ENCODE data around the gene RBP2.

RBP2 gene

DNA sequence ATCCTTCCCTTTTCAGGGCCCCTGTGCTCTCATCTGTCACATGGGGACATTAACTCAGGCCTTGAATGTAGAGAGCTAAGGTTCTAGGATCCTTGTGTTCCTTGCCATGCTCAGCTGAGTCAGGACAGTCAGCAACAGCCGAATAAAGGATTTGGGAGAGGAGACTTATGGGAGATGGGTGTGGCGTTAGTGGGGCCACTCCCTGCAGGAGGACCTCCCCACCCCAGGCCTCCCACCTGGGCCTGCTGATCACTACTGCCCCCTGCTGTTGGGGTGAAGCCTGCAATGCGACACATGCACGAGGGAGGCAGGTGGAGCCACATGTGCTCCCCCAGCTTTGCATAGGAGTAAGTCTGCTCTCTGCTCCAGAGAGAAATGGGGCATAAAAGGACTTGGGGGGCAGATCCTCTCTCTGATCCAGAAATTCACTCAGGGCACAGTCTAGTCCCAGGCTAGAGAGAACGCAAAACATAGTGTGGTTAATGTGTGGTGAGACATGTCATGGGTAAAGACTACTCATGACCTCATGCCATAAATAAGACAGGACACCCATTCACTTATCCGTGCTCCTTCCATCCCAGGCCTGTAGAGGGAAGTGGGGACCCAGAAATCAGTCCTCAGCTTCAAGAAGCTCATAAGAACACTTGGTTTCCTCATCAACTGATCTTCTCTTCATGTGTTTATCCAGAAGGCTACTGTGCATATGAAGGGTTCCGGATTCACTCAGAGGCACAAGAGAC is 43.9 kb upstream of the RBP2 start:
- H3K9ac ChIP-seq (ENCODE audit: low read length), result no peak overlapping the region
- no peaks in the 10 kb centered on the region for H3K36me3 ChIP-seq (ENCODE audit: low read length)
- H3K27me3 ChIP-seq (ENCODE audit: low read length), result no peaks in the 10 kb centered on the region
- no peaks in the 10 kb centered on the region for H3K79me2 ChIP-seq (ENCODE audit: insufficient read depth, low read length)
- H3K27ac ChIP-seq (ENCODE audit: low read depth, low read length), result no peak overlapping the region
- no peak overlapping the region for H3K4me3 ChIP-seq (ENCODE audit: insufficient read depth, low read length, poor library complexity, severe bottlenecking)
- no peaks in the 10 kb centered on the region for H3K9me3 ChIP-seq (ENCODE audit: insufficient read depth, low read length)
- H3K4me2 ChIP-seq (ENCODE audit: low read depth, low read length, poor library complexity, severe bottlenecking), result no peak overlapping the region
- no peak for TF ChIP-seq EZH2phosphoT487 (conservative IDR thresholded peaks at IDR 0.05; ENCODE audit: low read length)
- TF ChIP-seq, protein P1, sequence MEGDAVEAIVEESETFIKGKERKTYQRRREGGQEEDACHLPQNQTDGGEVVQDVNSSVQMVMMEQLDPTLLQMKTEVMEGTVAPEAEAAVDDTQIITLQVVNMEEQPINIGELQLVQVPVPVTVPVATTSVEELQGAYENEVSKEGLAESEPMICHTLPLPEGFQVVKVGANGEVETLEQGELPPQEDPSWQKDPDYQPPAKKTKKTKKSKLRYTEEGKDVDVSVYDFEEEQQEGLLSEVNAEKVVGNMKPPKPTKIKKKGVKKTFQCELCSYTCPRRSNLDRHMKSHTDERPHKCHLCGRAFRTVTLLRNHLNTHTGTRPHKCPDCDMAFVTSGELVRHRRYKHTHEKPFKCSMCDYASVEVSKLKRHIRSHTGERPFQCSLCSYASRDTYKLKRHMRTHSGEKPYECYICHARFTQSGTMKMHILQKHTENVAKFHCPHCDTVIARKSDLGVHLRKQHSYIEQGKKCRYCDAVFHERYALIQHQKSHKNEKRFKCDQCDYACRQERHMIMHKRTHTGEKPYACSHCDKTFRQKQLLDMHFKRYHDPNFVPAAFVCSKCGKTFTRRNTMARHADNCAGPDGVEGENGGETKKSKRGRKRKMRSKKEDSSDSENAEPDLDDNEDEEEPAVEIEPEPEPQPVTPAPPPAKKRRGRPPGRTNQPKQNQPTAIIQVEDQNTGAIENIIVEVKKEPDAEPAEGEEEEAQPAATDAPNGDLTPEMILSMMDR (IDR thresholded peaks at IDR 0.05; ENCODE audit: insufficient read depth, low read length, poor library complexity, severe bottlenecking), result peak; percentile 19
- H4K20me1 ChIP-seq (ENCODE audit: low read depth, low read length), result no peaks in the 10 kb centered on the region
- H3F3A ChIP-seq (ENCODE audit: insufficient read depth), result no peaks in the 10 kb centered on the region
- no peaks in the 10 kb centered on the region for H3K9me2 ChIP-seq (replicated peaks; ENCODE audit: insufficient read depth, low read length)
- no peak overlapping the region for H2AFZ ChIP-seq (ENCODE audit: low read depth, low read length, severe bottlenecking)

DNA sequence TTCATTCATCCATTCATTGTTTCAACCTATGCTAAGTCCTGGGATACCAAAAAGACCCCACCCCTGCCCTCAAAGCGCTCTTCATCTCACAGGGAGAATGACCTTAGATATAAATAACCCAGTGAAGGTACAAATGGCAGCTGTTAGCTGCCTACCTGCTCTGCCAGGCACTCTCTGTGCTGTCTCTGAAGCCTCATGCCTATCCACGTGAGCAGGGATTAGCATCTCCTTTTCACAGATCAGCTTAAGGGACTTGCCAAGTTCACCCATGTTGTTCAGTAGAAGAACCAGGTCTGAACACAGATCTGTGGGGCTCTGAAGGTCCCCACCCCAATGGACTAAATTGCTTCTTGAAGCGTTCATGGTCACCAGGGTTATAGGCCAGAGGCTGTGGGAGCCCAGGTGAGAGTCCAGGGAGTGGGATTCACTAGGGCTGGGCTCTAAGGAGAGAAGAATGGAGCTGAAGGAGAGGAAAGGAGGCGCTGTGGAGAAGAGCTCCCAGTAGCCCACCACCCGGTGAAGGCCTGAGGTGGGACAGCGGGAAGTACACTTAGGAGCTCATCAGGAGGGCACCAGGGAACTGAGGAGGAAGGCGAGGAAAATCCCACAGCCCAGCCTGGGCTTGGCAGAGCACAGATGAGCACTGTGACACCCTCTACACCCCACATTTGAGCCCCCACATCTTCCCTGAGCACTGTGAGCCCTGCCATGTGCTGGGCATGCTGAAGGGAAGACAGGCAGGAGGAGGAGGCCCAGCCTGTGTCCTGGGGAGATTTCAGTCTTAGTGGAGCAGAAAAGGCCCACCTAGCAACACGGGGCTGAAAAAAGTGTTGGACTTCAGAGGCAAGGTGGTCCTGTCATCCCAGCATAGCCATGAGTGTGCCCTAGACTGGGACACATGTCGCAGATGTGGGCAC is 42.9 kb upstream of the RBP2 start:
- no peak overlapping the region for H3K9ac ChIP-seq (ENCODE audit: low read length)
- H3K27me3 ChIP-seq (ENCODE audit: low read length), result no peaks in the 10 kb centered on the region
- no peak overlapping the region for H2AFZ ChIP-seq (ENCODE audit: low read depth, low read length, severe bottlenecking)
- no peaks in the 10 kb centered on the region for H3K9me3 ChIP-seq (ENCODE audit: insufficient read depth, low read length)
- H3K4me2 ChIP-seq (ENCODE audit: low read depth, low read length, poor library complexity, severe bottlenecking), result no peak overlapping the region
- no peak overlapping the region for H3K4me3 ChIP-seq (ENCODE audit: insufficient read depth, low read length, poor library complexity, severe bottlenecking)
- H3K36me3 ChIP-seq (ENCODE audit: low read length), result no peaks in the 10 kb centered on the region
- no peaks in the 10 kb centered on the region for H3F3A ChIP-seq (ENCODE audit: insufficient read depth)
- no peaks in the 10 kb centered on the region for H4K20me1 ChIP-seq (ENCODE audit: low read depth, low read length)
- H3K79me2 ChIP-seq (ENCODE audit: insufficient read depth, low read length), result no peaks in the 10 kb centered on the region
- H3K27ac ChIP-seq (ENCODE audit: low read depth, low read length), result no peak overlapping the region
- no peaks in the 10 kb centered on the region for H3K9me2 ChIP-seq (replicated peaks; ENCODE audit: insufficient read depth, low read length)
- no peak for TF ChIP-seq EZH2phosphoT487 (conservative IDR thresholded peaks at IDR 0.05; ENCODE audit: low read length)
- TF ChIP-seq, protein P1 (IDR thresholded peaks at IDR 0.05; ENCODE audit: insufficient read depth, low read length, poor library complexity, severe bottlenecking), result no peak

DNA sequence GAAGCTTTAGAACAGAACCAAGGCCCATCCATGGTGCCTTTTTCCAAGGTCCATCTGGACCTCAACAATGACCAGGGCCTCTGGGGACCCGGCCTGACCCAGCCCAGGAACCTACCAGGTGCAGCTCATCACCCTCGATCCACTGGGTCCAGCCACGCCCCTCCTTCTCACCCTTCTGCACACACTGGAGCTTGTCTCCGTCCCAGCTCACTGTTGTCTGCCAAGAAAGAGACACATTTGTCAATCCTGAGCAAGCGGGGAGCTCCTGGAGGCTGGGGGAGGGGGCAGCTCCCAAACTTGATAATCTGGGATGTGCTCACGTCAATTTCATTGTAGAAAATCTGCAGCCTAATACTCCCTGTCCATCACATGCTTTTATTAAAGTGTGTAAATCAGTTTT is 42.0 kb upstream of the RBP2 start:
- no peaks in the 10 kb centered on the region for H3K9me3 ChIP-seq (ENCODE audit: insufficient read depth, low read length)
- TF ChIP-seq EZH2phosphoT487 (conservative IDR thresholded peaks at IDR 0.05; ENCODE audit: low read length), result no peak
- TF ChIP-seq, protein P1 (IDR thresholded peaks at IDR 0.05; ENCODE audit: insufficient read depth, low read length, poor library complexity, severe bottlenecking), result no peak
- no peaks in the 10 kb centered on the region for H3F3A ChIP-seq (ENCODE audit: insufficient read depth)
- no peaks in the 10 kb centered on the region for H3K36me3 ChIP-seq (ENCODE audit: low read length)
- H3K27me3 ChIP-seq (ENCODE audit: low read length), result no peaks in the 10 kb centered on the region
- no peaks in the 10 kb centered on the region for H4K20me1 ChIP-seq (ENCODE audit: low read depth, low read length)
- H3K4me2 ChIP-seq (ENCODE audit: low read depth, low read length, poor library complexity, severe bottlenecking), result no peak overlapping the region
- no peak overlapping the region for H3K27ac ChIP-seq (ENCODE audit: low read depth, low read length)
- H3K4me3 ChIP-seq (ENCODE audit: insufficient read depth, low read length, poor library complexity, severe bottlenecking), result no peak overlapping the region
- no peaks in the 10 kb centered on the region for H3K79me2 ChIP-seq (ENCODE audit: insufficient read depth, low read length)
- no peaks in the 10 kb centered on the region for H3K9me2 ChIP-seq (replicated peaks; ENCODE audit: insufficient read depth, low read length)
- no peak overlapping the region for H3K9ac ChIP-seq (ENCODE audit: low read length)
- no peak overlapping the region for H2AFZ ChIP-seq (ENCODE audit: low read depth, low read length, severe bottlenecking)
